GM19467 (cell line): ENCODE measurements around the gene PLEKHH1.
"Not testable (repeated sequence)": the region's sequence is repeated elsewhere in the genome, so short reads cannot be mapped to it uniquely, and the experiment has no call there.

Source experiments
- ATAC-seq: cut with Tn5 transposase; IDR thresholded peaks from one replicate; pipeline ENCODE4 v1.9.1; 2021; ENCODE audit warnings: mild to moderate bottlenecking, moderate library complexity; ENCODE audit not compliant: unreplicated experiment

Gene PLEKHH1

GRCh38 chr14:67579636-67580035 lies 46.5 kb downstream of the PLEKHH1 start:
- no peak for ATAC-seq

- no peak for ATAC-seq
Measured at GRCh38 chr14:67580336-67581171, 47.5 kb downstream of the PLEKHH1 start.

GRCh38 chr14:67581643-67582042 lies 48.6 kb downstream of the PLEKHH1 start:
- ATAC-seq: no peak

- ATAC-seq: no peak
Measured at GRCh38 chr14:67582061-67582460, 49.0 kb downstream of the PLEKHH1 start.

GRCh38 chr14:67583711-67584644 lies 50.9 kb downstream of the PLEKHH1 start:
- no peak for ATAC-seq

GRCh38 chr14:67584978-67585377 lies 51.9 kb downstream of the PLEKHH1 start:
- ATAC-seq: no peak

- no peak for ATAC-seq
Measured at GRCh38 chr14:67586369-67586768, 53.3 kb downstream of the PLEKHH1 start.

- no peak for ATAC-seq
Measured at GRCh38 chr14:67589204-67589770, 56.2 kb downstream of the PLEKHH1 start.

GRCh38 chr14:67593650-67594049 lies 60.6 kb downstream of the PLEKHH1 start:
- ATAC-seq: not testable (repeated sequence)

- no peak for ATAC-seq
Measured at GRCh38 chr14:67595392-67595791, 62.3 kb downstream of the PLEKHH1 start.

GRCh38 chr14:67599698-67600561 lies 66.8 kb downstream of the PLEKHH1 start, which contains the start of gene PIGH:
Gene PIGH, minus strand, starts transcription at chr14:67600268. Its CDS starts 65 bp downstream, at chr14:67600203.
- peak; percentile 90 for ATAC-seq

- not testable (repeated sequence) for ATAC-seq
Measured at GRCh38 chr14:67600562-67600974, 67.5 kb downstream of the PLEKHH1 start.

- no peak for ATAC-seq
Measured at GRCh38 chr14:67602076-67602475, 69.0 kb downstream of the PLEKHH1 start.

GRCh38 chr14:67602995-67603545 lies 70.0 kb downstream of the PLEKHH1 start:
- ATAC-seq: peak; percentile 70

- no peak for ATAC-seq
Measured at GRCh38 chr14:67607646-67608045, 74.6 kb downstream of the PLEKHH1 start.

- no peak for ATAC-seq
Measured at GRCh38 chr14:67609642-67610310, 76.7 kb downstream of the PLEKHH1 start.

- ATAC-seq: no peak
Measured at GRCh38 chr14:67610491-67610890, 77.4 kb downstream of the PLEKHH1 start.

GRCh38 chr14:67618617-67619063 lies 85.5 kb downstream of the PLEKHH1 start:
- no peak for ATAC-seq
